Caco-2 (cell line): ENCODE measurements around the gene SMYD2. TPM values are rescaled to one million over a fixed set of nuclear protein-coding genes. Genes with fewer than 3 reads are reported as not detected.

ENCODE experiments used
- BruUV-seq: library from RNA; stranded (reverse); fragments of 400-500 nt; replicated peaks from 2 replicates; lab custom pipeline; 2021; lab: Mats Ljungman, UMichigan
- CTCF ChIA-PET: fragments of 300-600 bp; sonication (Branson Sonifier 250); formaldehyde crosslinking; loops from one replicate; lab custom pipeline; 2022; ENCODE audit warnings: antibody characterized with exemption; lab: Charles Lee
- POLR2A ChIA-PET: fragments of 300-600 bp; sonication (Branson Sonifier 250); formaldehyde crosslinking; loops from one replicate; lab custom pipeline; 2022; ENCODE audit warnings: antibody characterized with exemption; lab: Charles Lee
- DNase-seq, 2 experiments: peaks; one replicate each; pipeline versions ENCODE4 v3.0.0 to v3.0.0-alpha.2; 2020 to 2022
- H3K27me3 ChIP-seq: replicated peaks from 2 replicates; pipeline ENCODE4 v1.6.0; 2011; ENCODE audit warnings: low read length; ENCODE audit not compliant: control insufficient read depth, insufficient read depth
- H3K36me3 ChIP-seq: 2 replicates; pipeline ENCODE4 v1.5.1; 2011; ENCODE audit warnings: low read length; ENCODE audit not compliant: control insufficient read depth, insufficient read depth
- H3K4me1 ChIP-seq: fragments of 250-450 bp; sonication (Bioruptor Pico); 2 replicates; pipeline ENCODE4 v1.5.1; 2020; ENCODE audit warnings: mild to moderate bottlenecking
- H3K4me3 ChIP-seq: 2 replicates; pipeline ENCODE4 v1.5.1; 2011; ENCODE audit warnings: low read depth, mild to moderate bottlenecking, control low read depth, low read length
- H3K9me3 ChIP-seq: fragments of 250-450 bp; sonication (Bioruptor Pico); 2 replicates; pipeline ENCODE4 v1.5.1; 2020; ENCODE audit warnings: mild to moderate bottlenecking, moderate library complexity
- H3K27ac Mint-ChIP-seq: one replicate; pipeline ENCODE4 v1.8.0; 2022; ENCODE audit warnings: mixed read lengths; ENCODE audit not compliant: unreplicated experiment
- H3K27me3 Mint-ChIP-seq: one replicate; pipeline ENCODE4 v1.8.0; 2022; ENCODE audit warnings: mixed read lengths; ENCODE audit not compliant: insufficient read depth, unreplicated experiment
- H3K36me3 Mint-ChIP-seq: one replicate; pipeline ENCODE4 v1.8.0; 2022; ENCODE audit warnings: mild to moderate bottlenecking, mixed read lengths; ENCODE audit not compliant: insufficient read depth, unreplicated experiment
- H3K4me1 Mint-ChIP-seq: one replicate; pipeline ENCODE4 v1.8.0; 2022; ENCODE audit warnings: low read depth, mixed read lengths; ENCODE audit not compliant: unreplicated experiment
- H3K4me3 Mint-ChIP-seq: one replicate; pipeline ENCODE4 v1.8.0; 2022; ENCODE audit warnings: mild to moderate bottlenecking, moderate library complexity, mixed read lengths; ENCODE audit not compliant: unreplicated experiment
- H3K9me3 Mint-ChIP-seq: one replicate; pipeline ENCODE4 v1.8.0; 2022; ENCODE audit warnings: mixed read lengths; ENCODE audit not compliant: unreplicated experiment
- CTCF ChIP-seq, 2 experiments: fragments of 200-600 bp in 1 of 2; IDR thresholded peaks; 1 replicate in 1 of 2; 2 replicates in 1 of 2; pipeline versions ENCODE4 v1.5.1 to v1.8.0; 2011 to 2022; ENCODE audit warnings: antibody characterized with exemption in 1 of 2, control low read depth in 1 of 2, inconsistent platforms in 1 of 2, low read depth in 1 of 2, low read length in 1 of 2, mild to moderate bottlenecking in 1 of 2, moderate library complexity in 1 of 2; ENCODE audit not compliant: insufficient read depth in 1 of 2, severe bottlenecking in 1 of 2, unreplicated experiment in 1 of 2
- intact Hi-C: fragments of 100-400 bp; cut with micrococcal nuclease; formaldehyde crosslinking; loops from one replicate; pipeline ENCODE4 v1.10.0; 2022; ENCODE audit not compliant: unreplicated experiment
- total RNA-seq: library from RNA; stranded (reverse); gene quantifications from 2 replicates; pipeline ENCODE4 v1.2.3, GENCODE V29; 2022

The SMYD2 gene
- total RNA-seq, 1 experiment from 2014 or later: 182 TPM

GRCh38 chr1:214285610-214286440, 4.9 kb downstream of the SMYD2 start:
- H3K27me3 Mint-ChIP-seq: no peaks in the 10 kb centered on the region

GRCh38 chr1:214287884-214288283, 6.9 kb downstream of the SMYD2 start:
- Mint-ChIP-seq H3K4me3 (no peak overlapping the region), H3K4me1 (peaks cover 43% of the 10 kb centered on the region), H3K36me3 (peaks cover 81% of the 10 kb centered on the region), H3K27me3 (no peaks in the 10 kb centered on the region), H3K27ac (no peak overlapping the region), H3K9me3 (no peaks in the 10 kb centered on the region)
- no peak for DNase-seq
- Histone ChIP-seq H3K27me3 (no peaks in the 10 kb centered on the region), H3K36me3 (peaks cover 2% of the 10 kb centered on the region; the same call in 1 of the 2 replicates), H3K4me1 (peaks cover 37% of the 10 kb centered on the region), H3K9me3 (no peaks in the 10 kb centered on the region), H3K4me3 (no peak overlapping the region)
- intact Hi-C loops: no loop called here
- ChIA-PET CTCF (no interaction called here), POLR2A (no interaction called here)
- TF ChIP-seq CTCF (IDR thresholded peaks at IDR 0.05; ENCODE audit: insufficient read depth in 1 of 2, low read depth in 1 of 2, low read length in 1 of 2, severe bottlenecking in 1 of 2, unreplicated experiment in 1 of 2): no peak
- no TSS peak for BruUV-seq

More at GRCh38 chr1:214285610-214286440, 4.9 kb downstream of the SMYD2 start:
- Mint-ChIP-seq H3K36me3 (peaks cover 62% of the 10 kb centered on the region), H3K4me3 (peak overlapping the region; percentile 71), H3K4me1 (peaks cover 37% of the 10 kb centered on the region), H3K9me3 (no peaks in the 10 kb centered on the region), H3K27ac (peak overlapping the region; percentile 93)
- intact Hi-C loops: loop anchor here (1.0 to 2.0 kb wide), 3 partner anchors 11 to 69 kb away; no protein-coding TSS in a partner anchor
- no peak for DNase-seq
- peaks cover 43% of the 10 kb centered on the region for H3K4me1 ChIP-seq
- no TSS peak for BruUV-seq
- H3K4me3 ChIP-seq: no peak overlapping the region
- H3K9me3 ChIP-seq: no peaks in the 10 kb centered on the region
- peaks cover 2% of the 10 kb centered on the region; the same call in 1 of the 2 replicates for H3K36me3 ChIP-seq
- ChIA-PET CTCF (interaction anchor here (0.6 to 1.4 kb wide), 3 partner anchors 46 to 71 kb away, joined by 3 to 5 read pairs (median 3); no protein-coding TSS in a partner anchor), POLR2A (no interaction called here)
- TF ChIP-seq CTCF (IDR thresholded peaks at IDR 0.05; ENCODE audit: insufficient read depth in 1 of 2, low read depth in 1 of 2, low read length in 1 of 2, severe bottlenecking in 1 of 2, unreplicated experiment in 1 of 2): no peak
- no peaks in the 10 kb centered on the region for H3K27me3 ChIP-seq

- H3K27ac Mint-ChIP-seq: peak overlapping the region; percentile 8
- CTCF ChIA-PET: no interaction called here
Observed at GRCh38 chr1:214289574-214290272, 8.8 kb downstream of the SMYD2 start.

More at GRCh38 chr1:214289574-214290272, 8.8 kb downstream of the SMYD2 start:
- TF ChIP-seq CTCF (IDR thresholded peaks at IDR 0.05; ENCODE audit: insufficient read depth in 1 of 2, low read depth in 1 of 2, low read length in 1 of 2, severe bottlenecking in 1 of 2, unreplicated experiment in 1 of 2): no peak
- Mint-ChIP-seq H3K27me3 (no peaks in the 10 kb centered on the region), H3K36me3 (peaks cover 85% of the 10 kb centered on the region), H3K4me1 (peaks cover 33% of the 10 kb centered on the region), H3K4me3 (no peak overlapping the region), H3K9me3 (no peaks in the 10 kb centered on the region)
- Histone ChIP-seq H3K4me1 (peaks cover 21% of the 10 kb centered on the region), H3K4me3 (no peak overlapping the region), H3K27me3 (no peaks in the 10 kb centered on the region), H3K36me3 (peaks cover 2% of the 10 kb centered on the region; the same call in 1 of the 2 replicates), H3K9me3 (no peaks in the 10 kb centered on the region)
- intact Hi-C loops: no loop called here
- no TSS peak for BruUV-seq
- POLR2A ChIA-PET: no interaction called here
- no peak for DNase-seq
